ENCODE measurements around the gene MINDY4B.

DNA sequence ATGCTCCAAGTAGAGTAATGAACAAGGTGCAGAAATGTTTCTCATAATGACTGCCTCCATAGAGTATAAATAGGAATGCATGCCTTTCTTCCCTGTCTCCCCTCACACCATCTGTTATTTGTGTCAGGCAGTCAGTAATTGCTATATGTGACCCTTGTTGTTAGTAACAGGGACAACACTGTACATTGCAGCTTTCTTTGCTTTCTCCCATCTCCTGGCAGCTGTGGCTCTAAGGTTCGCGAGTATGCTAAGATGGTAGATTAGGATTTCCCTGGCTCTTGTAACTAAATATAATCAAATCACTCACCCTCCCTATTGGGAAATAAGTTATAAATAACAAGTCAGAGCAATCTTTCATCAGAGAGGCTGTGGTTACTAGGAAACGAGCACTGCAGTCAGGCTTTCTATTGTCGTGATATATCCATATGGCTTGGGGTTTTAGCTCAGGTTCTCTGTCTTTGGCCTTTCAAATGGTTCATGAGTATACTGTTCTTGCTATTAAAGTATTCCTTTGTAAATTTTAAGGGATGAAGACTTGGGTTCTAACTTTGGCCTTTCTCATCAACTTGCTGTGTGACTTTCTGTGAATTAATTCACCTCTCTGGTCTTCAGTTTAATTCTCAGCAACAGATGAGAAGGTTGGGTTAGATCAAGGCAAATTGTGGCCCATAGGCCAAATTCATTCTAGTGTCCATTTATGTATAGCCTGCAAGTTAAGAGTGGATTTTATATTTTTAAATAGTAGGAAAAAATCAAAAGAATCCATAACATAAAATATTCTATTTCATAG is 8.1 kb upstream of the MINDY4B start:
- TF ChIP-seq CTCF (conservative IDR thresholded peaks at IDR 0.05; ENCODE audit: low read depth, low read length) (no peak), EZH2 (IDR thresholded peaks at IDR 0.05; ENCODE audit: borderline replicate concordance, low read depth, low read length, poor library complexity, severe bottlenecking) (no peak)
